Neural progenitor cell (in vitro differentiated cells): Measurements from ENCODE around the gene LARGE1.

Experiments used
- EZH2 ChIP-seq: fragments of 200-600 bp; sonication (generic); IDR thresholded peaks from 2 replicates; pipeline ENCODE4 v1.6.1; 2017; ENCODE audit warnings: antibody characterized with exemption, mild to moderate bottlenecking, moderate library complexity
- EZH2phosphoT487 ChIP-seq: fragments of 200-600 bp; sonication (generic); IDR thresholded peaks from 2 replicates; pipeline ENCODE4 v1.6.1; 2017; ENCODE audit warnings: antibody characterized with exemption
- TF ChIP-seq, protein P1 (sequence below): fragments of 200-600 bp; sonication (generic); IDR thresholded peaks from 2 replicates; pipeline ENCODE4 v1.5.1; 2017; ENCODE audit warnings: antibody characterized with exemption, mild to moderate bottlenecking

GRCh38 chr22:33848251-33848650 lies 72.0 kb downstream of the LARGE1 start:
- TF ChIP-seq, protein P1, sequence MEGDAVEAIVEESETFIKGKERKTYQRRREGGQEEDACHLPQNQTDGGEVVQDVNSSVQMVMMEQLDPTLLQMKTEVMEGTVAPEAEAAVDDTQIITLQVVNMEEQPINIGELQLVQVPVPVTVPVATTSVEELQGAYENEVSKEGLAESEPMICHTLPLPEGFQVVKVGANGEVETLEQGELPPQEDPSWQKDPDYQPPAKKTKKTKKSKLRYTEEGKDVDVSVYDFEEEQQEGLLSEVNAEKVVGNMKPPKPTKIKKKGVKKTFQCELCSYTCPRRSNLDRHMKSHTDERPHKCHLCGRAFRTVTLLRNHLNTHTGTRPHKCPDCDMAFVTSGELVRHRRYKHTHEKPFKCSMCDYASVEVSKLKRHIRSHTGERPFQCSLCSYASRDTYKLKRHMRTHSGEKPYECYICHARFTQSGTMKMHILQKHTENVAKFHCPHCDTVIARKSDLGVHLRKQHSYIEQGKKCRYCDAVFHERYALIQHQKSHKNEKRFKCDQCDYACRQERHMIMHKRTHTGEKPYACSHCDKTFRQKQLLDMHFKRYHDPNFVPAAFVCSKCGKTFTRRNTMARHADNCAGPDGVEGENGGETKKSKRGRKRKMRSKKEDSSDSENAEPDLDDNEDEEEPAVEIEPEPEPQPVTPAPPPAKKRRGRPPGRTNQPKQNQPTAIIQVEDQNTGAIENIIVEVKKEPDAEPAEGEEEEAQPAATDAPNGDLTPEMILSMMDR = no peak
- TF ChIP-seq EZH2 (no peak), EZH2phosphoT487 (no peak)
